Measurements from ENCODE around the gene ITGAV.

Gene ITGAV

DNA sequence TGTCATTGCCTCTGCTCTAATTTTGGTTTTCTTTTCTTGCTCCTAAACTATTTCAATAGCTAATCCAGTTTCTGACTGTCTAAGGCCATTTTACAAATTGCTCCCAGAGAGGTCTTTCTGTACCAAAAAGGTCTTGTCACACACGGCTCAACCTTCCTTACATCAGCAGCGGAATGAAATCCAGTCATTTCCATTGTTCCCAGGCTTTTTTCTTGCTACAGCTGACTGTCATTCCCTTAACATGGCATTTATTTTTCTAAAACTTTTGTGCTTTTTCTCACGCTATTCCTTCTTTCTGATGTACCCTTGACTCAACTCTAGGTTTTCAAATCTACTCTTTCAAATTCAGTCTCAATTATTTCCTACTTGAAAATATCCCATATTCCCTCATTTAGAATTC is 128.3 kb downstream of the ITGAV start:
- DNase-seq (ENCODE audit: low read depth), result no peak

DNA sequence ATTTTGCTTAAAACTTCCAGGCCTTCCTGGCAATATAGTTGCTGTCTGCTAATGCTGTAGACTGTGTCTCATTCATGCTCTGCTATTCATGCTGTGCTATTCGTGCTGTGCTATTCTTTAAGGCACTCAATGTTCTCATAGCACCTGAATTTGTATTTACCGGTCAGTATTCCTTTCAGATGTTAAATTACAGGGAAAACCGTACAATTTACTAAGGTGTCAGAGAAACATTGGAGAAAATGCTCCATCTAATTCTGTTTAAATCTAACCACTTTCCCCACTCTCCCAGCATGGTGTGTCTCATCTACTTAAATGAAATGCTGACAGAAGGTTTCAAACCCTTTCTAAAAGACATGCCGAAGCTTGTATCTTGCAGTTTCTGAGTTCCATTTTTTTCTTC is 129.0 kb downstream of the ITGAV start:
- no peak for DNase-seq (ENCODE audit: low read depth)

DNA sequence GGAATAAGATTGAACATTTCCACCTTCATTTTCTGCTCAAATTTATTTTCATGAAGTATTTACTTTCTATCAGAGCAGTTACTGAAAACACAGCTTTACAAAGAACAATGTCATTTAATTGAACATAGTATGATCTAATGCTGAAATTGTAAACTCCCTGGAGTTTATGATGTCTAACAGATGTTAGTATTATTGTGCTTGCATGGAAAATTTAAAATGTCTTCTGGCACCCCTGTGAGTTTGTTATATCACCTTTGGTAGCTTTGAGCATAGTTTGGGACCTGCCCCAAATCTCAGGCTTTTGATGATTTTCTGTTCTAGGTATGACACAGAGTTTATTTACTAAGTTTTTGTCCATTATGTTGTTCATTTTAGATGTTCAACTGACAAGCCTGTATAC is 132.1 kb downstream of the ITGAV start:
- no peak for DNase-seq (ENCODE audit: low read depth)

DNA sequence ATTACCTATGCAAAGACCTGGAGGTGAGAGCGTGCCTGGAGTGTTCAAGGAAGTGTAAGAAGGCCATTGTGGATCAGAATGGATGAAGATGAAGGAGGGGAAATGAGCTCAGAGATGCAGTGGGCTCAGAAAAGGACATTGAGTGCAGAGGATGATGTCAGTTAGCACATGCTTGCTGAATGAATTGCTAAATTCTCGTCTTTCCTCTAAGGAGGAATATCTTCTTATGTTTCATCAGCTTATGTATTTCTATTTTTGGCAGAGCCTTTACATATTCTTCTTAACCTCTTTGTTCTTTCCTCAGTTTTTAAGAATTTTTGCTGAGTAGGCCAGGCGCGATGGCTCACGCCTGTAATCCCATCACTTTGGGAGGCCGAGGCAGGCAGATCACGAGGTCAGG is 134.9 kb downstream of the ITGAV start:
- no peak for DNase-seq (ENCODE audit: low read depth)

DNA sequence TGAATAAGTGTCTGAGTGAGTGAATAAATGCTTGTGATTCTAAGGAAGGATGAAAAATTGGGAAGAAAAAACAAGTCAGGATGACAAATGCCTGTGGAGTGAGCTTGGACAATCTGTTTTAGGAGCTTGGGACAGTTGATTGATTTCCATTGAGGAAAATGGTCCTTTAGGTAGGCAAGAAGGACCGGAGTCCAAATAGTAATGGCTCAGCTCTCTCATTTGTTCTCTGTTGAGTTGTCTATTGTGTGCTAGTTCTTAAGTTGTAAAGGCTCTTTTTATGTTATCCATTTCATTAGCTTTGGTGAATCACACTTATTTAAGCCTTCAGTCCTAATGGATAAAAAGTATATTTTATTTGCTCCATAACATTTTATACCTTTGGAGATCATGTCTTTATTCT is 135.9 kb downstream of the ITGAV start:
- no peak for DNase-seq (ENCODE audit: low read depth)

DNA sequence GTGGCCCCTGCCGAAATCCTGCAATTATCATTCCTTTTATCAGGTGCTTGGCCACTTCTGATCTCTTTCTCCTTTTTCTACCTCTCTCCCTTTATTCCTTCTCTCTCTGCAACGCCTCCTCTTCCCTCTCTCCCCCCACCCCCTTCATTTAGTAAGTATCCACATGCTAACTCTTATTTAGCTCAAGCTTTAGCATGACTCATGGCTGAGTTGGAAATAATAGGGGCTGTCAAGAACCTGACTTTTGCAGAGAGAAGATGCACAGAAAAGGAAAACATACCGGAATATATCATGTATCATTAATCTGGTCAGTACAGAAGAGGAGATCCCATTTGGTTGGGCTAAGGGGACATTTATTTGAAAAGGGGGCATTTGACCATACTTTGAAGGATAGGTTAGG is 137.1 kb downstream of the ITGAV start:
- DNase-seq (ENCODE audit: low read depth), result no peak

DNA sequence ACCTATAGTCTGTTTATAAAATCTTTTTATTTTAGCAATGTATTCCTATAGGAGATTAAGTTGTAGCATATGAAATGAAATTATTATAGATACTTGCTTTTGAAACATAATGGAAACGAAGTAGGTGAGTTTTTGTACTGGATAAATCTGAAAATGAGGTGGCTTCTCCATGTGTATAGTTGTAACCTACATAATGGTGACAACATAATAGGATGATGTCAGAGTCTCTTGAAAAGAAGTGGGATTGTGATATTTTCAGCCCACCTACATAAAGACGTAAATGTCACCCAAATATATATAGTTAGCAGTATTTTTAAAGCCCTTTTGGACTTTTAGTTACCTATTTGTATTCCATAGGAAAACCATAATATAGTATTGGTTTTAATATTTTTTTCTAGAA is 138.8 kb downstream of the ITGAV start:
- no peak for DNase-seq (ENCODE audit: low read depth)

Measured in HS-5 (cell line).